NCI-H146 treated with DMSO at 0.1 percent for 48 hours (cell line): ENCODE data around the gene PPARA.

Experiments
- DNase-seq: peaks from one replicate; lab custom pipeline; 2025; ENCODE audit not compliant: unreplicated experiment; lab: John Stamatoyannopoulos, UW

Gene PPARA

DNA sequence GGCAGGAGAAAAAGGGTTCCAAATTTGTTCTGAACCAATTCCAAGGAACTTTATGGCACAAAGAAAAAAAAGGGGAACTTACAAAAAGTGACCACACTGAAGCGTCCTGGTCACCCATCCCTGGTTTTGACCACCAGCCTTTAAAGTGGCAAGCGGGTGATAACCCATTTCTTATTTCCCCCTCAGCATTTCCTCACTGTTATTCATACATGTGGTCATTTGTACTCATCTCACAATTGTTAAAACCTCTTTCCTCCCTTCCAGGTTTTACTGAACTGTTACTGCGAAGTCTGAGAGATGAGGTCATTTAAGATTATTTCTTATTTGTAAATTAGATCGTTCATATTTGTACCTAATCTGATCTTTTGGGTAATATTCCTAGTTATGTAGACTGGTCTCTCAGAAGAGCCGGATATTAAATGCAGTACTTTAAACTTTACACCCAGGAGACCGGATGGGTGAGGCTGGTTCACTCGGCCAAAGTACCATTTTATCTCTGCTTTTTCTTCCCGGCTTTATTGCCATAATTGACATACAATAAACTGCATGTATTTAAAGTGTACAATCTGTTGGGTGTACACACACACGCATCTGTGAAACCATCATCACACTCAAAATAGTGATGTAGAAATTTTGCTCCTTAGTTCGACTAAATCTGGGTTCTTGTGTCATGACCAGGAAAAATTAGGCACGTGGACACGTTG, 52.7 kb downstream of the PPARA start:
- no peak for DNase-seq

DNA sequence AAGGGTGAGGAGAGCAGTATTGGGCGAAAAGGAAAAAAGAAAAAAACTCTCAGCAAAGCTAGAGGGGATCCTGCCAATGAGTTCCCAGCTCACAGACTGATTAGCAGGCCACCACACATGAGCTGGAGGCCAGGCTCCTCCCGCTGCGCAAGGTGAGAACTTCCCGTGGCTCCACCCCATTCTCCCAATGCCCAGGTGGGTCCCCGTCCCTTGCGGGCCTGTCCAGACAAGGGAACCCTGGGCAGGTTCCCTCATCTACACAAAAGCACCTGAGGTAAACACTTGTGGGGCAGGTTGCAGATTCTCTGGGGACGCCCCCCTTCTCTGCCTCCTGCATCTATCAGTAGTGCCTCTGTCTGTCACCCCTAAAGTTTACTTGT, 53.3 kb downstream of the PPARA start:
- no peak for DNase-seq

DNA sequence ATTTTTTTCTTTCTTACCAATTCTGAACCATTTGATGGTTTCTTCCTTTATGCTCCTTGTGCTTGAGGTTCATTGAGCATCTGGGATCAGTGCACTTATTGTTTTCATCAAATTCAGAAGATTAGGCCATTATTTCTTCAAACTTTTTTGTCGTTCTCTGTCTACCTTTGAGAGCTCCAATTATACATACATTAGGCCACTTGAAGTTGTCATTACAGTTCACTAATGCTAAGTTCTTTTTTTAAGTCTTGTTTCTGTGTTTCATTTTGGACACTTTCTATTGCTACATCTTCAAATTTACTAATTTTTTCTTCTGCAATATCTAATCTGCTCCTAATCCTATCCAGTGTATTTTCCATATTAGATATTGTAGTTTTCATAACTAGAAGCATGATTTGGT, 58.9 kb downstream of the PPARA start:
- no peak for DNase-seq

DNA sequence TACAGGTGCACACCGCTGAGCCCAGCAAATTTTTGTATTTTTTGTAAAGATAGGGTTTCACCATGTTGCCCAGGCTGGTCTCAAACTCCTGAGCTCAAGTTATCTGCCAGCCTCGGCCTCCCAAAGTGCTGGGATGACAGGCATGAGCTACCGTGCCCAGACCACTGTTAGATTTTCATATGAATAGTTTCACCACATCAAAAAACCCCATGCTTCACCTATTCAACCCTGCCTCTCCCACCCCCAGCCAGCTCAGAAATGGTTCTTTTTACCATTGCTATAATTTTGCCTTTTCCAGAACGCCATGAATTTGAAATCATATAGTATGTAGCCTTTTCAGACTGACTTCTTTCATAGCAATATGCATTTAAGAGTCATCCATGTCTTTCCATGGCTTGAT, 61.9 kb downstream of the PPARA start:
- no peak for DNase-seq

DNA sequence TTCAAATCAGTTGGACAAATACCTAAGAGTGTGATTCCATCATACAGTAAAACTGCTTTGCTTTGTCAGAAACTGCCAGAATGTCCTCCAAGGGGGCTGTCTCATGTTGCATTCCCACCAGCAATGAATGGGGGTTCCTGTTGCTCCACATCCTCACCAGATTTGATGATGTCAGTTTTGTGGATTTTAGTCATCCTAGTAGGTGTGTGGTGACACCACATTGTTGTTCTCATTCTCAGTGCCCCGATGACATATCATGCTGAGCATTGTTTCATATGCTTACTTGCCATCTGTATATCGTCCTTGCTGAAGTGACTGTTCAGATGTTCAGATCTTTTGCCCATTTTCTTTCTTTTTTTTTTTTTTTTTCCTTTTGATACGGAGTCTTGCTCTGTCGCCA, 62.7 kb downstream of the PPARA start:
- DNase-seq, result no peak

DNA sequence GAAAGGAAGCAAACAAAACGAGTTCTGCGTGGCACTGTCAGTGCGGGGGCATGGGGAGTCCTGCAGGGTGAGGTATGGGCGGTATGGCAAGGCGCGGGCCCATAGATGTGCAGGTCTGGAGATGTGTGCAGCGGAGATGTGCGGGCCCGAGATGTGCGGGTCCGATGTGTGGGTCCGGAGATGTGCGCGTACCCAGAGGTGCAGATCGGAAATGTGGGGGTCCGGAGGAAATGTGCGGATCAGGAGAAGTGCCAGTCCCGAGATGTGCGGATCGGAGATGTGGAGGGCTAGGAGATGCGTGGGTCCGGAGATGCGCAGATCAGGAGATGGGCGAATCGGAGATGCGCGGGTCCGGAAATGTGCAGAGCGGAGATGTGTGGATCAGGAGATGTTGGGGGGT, 63.8 kb downstream of the PPARA start:
- DNase-seq, result no peak

DNA sequence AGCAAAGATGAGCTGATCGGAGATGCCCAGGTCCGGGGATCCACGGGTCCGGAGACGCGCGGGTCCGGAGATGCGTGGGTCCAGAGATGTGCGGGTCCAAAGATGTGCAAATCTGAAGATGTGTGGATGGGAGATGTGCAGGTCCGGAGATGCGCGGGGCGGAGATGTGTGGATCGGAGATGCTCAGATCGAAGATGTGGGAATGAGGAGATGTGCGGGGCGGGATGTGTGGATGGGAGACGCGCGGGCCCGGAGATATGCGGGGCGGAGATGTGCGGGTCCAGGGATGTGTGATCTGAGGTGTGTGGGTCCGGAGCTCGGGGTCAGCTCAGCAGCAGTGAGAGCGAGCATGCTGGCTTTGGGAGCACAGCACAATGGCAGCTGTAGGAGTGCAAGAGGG, 64.3 kb downstream of the PPARA start:
- DNase-seq, result no peak

DNA sequence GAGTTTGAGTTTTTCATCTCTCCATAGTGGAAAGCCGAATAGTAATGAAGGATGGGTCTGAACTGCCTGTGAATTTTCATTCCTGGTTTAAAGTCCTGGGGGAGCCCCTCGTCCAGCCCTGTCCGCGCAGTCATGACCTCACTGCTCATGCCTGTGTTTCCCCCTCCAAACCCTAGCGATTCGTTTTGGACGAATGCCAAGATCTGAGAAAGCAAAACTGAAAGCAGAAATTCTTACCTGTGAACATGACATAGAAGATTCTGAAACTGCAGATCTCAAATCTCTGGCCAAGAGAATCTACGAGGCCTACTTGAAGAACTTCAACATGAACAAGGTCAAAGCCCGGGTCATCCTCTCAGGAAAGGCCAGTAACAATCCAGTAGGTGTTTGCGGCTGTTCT, 69.3 kb downstream of the PPARA start:
- no peak for DNase-seq

DNA sequence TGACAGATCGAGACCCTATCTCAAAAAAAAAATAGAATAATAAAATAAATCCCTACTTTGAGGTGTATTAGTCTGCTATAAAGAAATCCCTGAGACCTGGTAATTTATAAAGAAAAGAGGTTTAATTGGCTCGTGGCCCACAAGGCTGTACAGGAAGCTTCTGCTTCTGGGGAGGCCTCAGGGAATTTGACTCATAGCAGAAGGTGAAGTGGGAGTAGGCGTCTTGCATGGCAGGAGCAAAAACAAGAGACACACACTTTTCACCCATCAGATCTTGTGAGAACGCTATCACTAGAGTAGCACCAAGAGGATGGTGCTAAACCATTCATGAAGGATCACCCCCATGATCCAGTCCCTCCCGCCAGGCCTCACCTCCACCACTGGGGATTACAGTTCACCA, 70.6 kb downstream of the PPARA start:
- DNase-seq, result no peak

DNA sequence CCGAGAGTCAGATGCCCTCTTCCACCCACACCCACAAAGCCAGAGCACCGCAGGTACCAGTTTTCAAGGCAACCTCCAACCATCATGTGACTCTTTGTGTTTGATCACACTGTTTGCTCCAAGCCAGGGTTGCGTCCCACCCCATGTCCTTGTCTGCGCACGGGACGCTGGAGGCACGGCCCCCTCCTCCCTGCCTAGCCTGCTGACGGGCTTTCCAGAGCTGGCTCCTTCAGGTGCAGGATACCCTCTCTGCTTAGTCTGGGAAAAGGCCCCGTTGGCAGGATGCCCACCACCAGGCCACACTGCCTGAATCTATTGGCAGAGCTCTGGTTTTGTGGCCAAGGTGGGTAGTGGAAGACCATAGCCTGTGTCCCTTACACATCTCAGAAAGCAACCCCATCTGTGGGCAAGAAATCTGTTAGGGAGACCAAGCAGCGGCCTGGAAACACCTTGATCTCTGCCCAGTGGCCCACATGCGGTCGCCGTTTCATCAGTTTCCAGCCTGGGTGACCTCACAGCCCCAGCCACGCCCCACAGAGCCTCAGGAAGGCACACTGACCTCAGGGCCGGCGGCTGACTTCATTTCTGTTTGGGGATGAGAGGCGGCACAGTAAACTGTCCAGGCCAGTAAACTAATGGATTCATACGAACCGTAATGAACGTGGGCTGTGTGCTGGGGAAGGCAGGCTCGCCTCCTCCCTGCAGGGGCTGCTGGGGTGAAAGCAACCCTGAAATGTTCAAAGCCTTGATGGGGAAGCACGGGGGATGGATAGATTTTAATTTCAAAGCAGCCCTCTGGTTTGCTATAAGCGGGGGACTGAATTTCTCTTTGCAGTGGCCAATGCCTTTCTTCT, 73.9 kb downstream of the PPARA start:
- DNase-seq, result no peak

DNA sequence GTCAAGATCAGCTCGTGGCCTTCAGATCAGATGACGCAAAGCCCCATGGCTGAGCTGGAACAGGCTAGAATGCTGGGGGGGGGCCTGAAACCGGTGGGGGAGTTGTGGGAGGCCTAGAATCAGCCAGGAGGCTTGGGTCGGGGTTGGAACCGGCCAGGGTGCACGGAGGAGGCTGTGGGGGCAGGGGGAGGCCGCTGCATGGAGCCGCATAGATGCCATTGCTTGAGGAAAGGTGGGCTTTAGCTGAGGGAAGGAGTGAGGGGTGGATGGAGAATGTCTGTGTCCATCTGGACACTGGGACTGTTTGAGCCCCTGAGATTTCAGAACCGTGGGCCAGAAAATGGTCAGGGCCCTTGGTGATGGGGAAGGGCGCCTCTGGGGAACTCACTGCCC, 74.6 kb downstream of the PPARA start:
- no peak for DNase-seq

DNA sequence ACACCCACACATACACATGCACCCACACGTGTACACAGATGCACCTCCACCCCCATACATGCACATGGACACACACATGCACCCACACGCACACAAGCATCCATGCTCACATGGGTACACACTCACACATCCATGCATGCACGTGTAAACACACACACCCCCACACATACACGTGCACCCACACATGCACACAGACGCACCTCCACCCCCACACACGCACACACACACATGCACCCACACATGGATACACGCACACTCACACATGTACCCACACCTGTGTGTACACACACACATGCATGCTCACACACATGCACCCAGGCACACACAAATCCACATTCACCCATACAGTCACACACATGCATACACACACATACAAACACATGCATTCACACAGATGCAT, 75.3 kb downstream of the PPARA start:
- DNase-seq, result no peak

DNA sequence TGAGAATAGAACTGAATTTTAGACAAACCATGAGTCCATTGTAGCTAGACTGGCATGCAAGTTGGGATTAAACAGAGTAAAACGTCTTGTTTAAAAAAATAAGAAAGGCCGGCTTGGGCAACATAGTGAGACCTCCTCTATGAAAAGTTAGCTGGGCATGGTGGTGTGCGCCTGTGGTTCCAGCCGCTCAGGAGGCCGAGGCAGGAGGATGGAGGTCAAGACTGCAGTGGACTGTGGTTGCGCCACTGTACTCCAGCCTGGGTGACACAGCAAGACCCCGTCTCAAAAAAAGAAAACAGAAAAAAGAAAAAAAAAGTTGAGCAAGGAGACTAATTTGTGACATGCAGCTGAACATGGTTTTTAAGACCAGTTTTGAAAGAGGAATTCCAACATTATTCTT, 76.3 kb downstream of the PPARA start:
- no peak for DNase-seq

DNA sequence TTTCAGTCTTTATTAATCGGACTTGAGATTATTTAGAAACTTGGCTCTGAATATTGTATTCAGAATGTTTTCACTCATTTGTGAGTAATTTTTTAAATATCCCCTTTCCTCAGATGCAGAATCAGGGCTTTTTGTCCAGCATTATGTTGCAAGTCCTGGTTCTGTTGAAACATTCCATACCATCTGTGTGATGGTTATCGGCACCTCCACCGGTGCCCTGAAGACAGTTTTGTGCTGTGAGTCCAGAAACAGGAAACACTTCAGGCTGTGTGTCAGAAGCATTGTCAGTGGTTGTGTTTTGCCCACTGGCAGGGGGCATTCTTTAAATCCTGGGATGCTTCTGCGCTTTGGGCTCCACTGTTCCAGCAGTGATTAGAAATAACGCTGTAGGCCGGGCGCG, 79.4 kb downstream of the PPARA start:
- no peak for DNase-seq

DNA sequence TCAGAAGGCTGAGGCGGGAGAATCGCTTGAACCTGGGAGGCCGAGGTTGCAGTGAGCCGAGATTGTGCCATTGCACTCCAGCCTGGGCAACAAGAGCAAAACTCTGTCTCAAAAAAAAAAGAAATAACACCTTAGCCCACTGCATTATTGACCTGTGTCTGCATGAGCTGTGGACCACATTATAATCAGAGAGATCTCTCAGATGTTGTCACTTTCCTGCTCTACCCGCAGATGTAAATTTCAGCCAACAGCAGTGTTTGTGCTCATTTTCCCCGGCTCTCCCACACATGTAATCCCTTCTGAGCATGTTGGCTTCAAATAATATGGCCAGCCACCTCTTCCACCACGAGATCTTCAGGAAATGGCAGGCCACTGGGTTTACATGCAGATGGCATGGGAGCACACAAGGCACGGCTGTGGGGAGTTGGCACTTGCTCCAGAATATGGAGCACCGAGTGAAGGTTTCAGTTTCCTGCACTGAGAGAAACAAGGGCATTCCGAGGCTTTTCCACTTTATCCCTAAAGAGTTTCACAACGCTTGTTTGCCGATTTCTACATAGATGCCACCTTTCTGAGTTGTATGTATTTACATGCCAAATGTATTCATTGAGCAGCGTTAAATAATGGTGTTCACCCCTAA, 80.1 kb downstream of the PPARA start:
- DNase-seq, result no peak

DNA sequence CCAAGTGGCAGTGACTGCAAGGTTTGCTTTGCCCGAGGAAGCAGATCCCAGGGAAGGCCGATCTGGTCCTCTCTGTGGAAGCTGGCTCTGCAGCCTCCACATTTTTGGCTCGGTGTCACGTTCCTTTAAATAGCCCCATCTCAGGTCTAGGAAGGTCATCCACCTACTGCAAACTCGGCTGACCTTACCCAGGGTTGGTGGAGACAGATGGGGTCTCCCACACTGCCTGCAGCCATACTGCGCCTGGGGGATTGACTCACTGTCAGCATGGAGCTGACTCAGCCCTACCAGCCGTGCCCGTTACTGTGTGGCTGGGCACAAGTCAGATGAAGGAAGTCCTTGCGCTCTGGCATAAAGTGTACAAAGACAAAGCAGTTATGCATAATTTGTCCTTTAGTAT, 82.9 kb downstream of the PPARA start:
- no peak for DNase-seq

DNA sequence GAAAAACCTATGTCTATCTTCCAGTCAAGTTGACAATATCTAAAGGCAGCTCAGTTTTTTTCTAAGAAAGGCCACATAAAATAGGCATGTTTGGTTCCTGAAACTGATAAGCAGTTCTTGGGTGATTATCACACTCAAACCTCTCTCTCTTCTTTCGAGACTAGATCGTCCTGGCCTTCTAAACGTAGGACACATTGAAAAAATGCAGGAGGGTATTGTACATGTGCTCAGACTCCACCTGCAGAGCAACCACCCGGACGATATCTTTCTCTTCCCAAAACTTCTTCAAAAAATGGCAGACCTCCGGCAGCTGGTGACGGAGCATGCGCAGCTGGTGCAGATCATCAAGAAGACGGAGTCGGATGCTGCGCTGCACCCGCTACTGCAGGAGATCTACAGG, 84.6 kb downstream of the PPARA start:
- DNase-seq, result no peak

DNA sequence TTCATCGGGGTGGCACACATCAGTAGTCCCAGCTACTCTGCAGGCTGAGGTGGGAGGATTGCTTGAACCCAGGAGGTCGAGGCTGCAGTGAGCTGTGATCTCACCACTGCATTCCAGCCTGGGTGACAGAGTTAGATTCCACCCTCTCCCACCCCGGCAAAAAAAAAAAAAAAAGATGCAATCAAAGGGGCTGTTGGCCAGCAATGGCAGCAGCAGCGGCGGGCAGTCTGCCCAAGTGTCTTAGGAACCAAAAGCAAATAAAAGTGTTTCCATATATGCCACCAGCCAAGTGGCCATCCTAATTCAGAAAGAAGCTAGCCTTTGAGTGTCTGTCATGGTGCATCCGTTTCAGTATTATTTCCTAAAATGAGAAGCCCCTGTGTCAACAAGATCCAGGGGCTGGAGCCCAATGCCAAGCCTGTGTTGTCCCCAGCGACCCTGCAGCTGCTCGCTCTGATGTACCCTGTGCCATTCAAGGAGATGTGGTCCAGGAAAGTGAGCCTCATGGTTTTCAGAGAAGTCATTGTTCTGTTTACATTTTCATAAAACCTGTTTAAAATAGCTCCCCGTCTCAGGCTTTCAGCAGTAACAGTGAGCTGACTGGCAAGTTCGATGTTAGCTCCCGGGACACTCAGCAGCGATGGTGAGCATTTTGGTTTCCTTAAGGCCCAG, 87.3 kb downstream of the PPARA start:
- no peak for DNase-seq

DNA sequence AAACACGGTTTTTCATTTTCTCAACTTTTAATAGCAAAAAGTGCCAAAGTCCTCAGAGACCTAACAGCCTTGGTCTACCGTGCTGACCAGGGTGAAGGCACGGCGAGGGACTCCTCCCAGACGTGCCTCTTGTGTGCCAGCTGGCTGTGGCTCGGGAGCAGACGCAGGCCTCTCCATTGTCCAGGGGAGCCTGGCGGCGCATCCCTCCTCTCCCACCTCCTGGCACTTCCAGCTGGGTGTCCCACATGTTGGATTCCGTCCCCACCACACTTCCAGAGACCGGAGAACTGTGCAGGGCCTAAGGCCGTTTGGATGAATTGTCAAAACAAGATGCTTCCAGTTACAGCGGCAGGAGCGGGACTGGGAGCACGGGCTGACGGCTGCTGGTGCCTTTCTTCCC, 88.2 kb downstream of the PPARA start:
- DNase-seq, result no peak

DNA sequence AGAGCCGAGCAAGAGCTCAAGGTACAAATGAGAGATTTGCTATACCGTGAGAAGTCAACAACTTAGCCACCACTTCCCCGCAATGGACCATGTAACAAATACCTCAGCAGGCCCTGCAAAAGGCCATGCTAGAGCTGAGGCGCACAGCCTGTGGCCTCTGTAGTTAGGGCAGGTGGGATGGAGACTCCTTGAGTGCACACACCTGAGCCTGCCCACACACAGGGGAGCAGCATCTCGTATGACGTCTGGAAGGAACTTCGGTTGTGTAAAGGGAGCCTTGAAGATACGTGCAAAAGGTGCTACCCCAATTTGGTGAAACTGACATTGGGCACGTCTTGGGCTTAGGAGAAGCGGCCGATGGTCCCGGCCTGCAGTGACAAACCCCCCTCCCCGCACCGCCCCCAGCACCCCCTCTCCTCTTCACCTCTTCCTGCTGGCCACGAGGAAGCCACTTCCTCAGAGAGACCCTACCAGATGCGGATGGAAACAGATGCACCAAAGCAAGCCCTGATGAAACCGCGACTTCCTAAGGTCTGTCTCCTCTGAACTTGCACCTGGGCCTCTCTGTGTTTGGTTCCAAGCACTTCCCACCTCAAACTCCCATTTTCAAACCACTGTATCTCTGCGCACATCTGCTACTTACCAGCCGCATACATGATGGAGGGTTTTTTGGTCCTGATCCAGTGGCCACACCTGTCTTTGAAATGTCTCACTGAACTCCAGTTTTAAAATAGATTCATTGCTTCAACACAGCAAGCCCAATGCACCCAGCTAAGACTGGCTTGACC, 89.1 kb downstream of the PPARA start:
- no peak for DNase-seq

DNA sequence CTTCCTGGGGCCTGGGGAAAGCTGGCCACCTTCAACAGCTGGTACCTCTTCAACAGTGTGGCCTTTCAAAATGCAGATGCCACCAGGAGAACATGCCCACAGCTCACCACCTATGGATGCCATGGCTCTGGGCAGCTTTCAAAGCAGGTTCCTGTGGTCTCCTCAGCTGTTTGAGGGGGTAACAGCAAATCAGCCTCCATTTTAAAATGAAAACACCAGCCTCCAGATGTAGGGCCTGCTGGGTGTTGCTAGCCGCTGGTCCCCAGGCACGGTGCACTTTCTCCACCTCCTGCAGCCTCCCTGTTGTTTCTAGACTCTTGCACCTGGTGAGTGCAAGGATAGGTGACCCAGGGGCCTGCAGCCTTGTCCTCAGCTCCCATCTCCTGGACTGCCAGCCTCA, 89.7 kb downstream of the PPARA start:
- DNase-seq, result no peak
